ENCODE results near the gene CDYL. TPM values are rescaled to one million over a fixed set of nuclear protein-coding genes. Genes with fewer than 3 reads are reported as not detected.

The CDYL gene
- total RNA-seq, 3 donors from 2014 or later: 58.9 to 74.9 (median 71.9) TPM

GRCh38 chr6:4973982-4974745, 198.0 kb downstream of the CDYL start:
- no peak for ATAC-seq
- TF ChIP-seq, protein P1, sequence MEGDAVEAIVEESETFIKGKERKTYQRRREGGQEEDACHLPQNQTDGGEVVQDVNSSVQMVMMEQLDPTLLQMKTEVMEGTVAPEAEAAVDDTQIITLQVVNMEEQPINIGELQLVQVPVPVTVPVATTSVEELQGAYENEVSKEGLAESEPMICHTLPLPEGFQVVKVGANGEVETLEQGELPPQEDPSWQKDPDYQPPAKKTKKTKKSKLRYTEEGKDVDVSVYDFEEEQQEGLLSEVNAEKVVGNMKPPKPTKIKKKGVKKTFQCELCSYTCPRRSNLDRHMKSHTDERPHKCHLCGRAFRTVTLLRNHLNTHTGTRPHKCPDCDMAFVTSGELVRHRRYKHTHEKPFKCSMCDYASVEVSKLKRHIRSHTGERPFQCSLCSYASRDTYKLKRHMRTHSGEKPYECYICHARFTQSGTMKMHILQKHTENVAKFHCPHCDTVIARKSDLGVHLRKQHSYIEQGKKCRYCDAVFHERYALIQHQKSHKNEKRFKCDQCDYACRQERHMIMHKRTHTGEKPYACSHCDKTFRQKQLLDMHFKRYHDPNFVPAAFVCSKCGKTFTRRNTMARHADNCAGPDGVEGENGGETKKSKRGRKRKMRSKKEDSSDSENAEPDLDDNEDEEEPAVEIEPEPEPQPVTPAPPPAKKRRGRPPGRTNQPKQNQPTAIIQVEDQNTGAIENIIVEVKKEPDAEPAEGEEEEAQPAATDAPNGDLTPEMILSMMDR (IDR thresholded peaks at IDR 0.05): no peak
- no peak overlapping the region for H3K4me3 ChIP-seq
- H3K9me3 ChIP-seq: peaks cover 6% of the 10 kb centered on the region
- intact Hi-C loops (cut with DNase I, micrococcal nuclease): no loop called here
- no peak for DNase-seq
- H3K4me1 ChIP-seq (ENCODE audit: low read depth): no peaks in the 10 kb centered on the region
- no peaks in the 10 kb centered on the region for H3K36me3 ChIP-seq (ENCODE audit: low read depth)

GRCh38 chr6:4974962-4975361, 198.8 kb downstream of the CDYL start:
- Histone ChIP-seq H3K4me3 (no peak overlapping the region), H3K4me1 (ENCODE audit: low read depth) (no peaks in the 10 kb centered on the region), H3K9me3 (peaks cover 14% of the 10 kb centered on the region), H3K36me3 (ENCODE audit: low read depth) (no peaks in the 10 kb centered on the region)
- intact Hi-C loops (cut with DNase I, micrococcal nuclease): no loop called here
- DNase-seq (no peak), ATAC-seq (no peak)
- TF ChIP-seq, protein P1 (IDR thresholded peaks at IDR 0.05): no peak

DNA sequence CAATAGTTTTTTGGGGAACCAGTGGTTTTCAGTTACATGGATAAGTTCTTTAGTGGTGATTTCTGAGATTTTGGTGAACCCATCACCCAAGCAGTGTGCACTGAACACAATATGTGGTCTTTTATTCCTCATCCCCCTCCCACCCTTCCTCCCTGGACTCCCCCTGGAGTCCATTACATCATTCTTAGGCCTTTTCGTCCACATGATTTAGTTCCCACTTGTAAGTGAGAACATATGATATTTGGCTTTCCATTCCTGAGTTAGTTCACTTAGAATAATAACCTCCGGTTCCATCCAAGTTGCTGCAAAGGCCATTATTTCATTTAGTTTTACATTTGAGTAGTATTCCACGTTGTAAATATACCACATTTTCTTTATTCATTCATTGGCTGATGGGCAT, 199.3 kb downstream of the CDYL start:
- Histone ChIP-seq H3K9me3 (peaks cover 14% of the 10 kb centered on the region), H3K4me3 (no peak overlapping the region), H3K36me3 (ENCODE audit: low read depth) (no peaks in the 10 kb centered on the region), H3K4me1 (ENCODE audit: low read depth) (no peaks in the 10 kb centered on the region)
- TF ChIP-seq, protein P1 (IDR thresholded peaks at IDR 0.05): no peak
- ATAC-seq: no peak
- no peak for DNase-seq
- intact Hi-C loops (cut with DNase I, micrococcal nuclease): no loop called here

DNA sequence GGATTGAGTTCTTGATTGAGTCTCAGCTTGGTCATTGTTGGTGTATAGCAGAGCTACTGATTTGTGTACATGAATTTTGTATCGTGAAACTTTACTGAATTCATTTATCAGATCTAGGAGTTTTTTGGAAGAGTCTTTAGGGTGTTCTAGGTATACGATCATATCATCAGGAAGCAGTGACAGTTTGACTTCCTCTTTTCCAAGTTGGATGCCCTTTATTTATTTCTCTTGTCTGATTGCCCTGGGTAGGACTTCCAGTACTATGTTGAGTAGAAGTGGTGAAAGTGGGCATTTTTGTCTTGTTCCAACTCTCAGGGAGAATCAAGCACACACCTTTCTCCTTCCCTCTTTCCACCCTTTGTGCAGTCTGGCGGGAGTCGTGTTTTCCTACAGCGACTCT, 201.3 kb downstream of the CDYL start:
- Histone ChIP-seq H3K4me3 (no peak overlapping the region), H3K9me3 (peaks cover 14% of the 10 kb centered on the region), H3K36me3 (ENCODE audit: low read depth) (no peaks in the 10 kb centered on the region), H3K4me1 (ENCODE audit: low read depth) (no peaks in the 10 kb centered on the region)
- intact Hi-C loops (cut with DNase I, micrococcal nuclease): no loop called here
- DNase-seq (no peak), ATAC-seq (no peak)
- TF ChIP-seq, protein P1 (IDR thresholded peaks at IDR 0.05): no peak

DNA sequence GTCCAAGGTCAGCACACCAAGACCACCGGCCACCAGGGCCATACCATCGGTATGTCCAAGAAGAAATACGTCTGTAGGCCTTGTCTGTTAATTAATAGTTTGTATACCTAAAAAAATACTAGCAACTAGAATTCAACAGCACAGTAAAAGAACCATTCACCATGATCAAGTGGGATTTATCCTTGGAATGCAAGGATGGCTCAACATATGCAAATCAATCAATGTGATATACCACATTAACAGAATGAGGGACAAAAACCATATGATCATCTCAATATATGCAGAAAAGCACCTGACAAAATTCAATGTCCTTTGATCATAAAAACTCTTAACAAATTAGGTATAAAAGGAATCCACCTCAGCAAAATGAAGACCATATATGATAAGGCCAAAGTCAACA, 203.2 kb downstream of the CDYL start:
- intact Hi-C loops (cut with DNase I, micrococcal nuclease): no loop called here
- no peaks in the 10 kb centered on the region for H3K4me1 ChIP-seq (ENCODE audit: low read depth)
- TF ChIP-seq, protein P1 (IDR thresholded peaks at IDR 0.05): no peak
- H3K4me3 ChIP-seq: no peak overlapping the region
- no peaks in the 10 kb centered on the region for H3K36me3 ChIP-seq (ENCODE audit: low read depth)
- peaks cover 14% of the 10 kb centered on the region for H3K9me3 ChIP-seq
- no peak for ATAC-seq
- DNase-seq: no peak
